Duodenal mucosa (tissue), 2 donors: ENCODE results near the gene HMX1.

Experiments
- H3K27ac ChIP-seq: one replicate; pipeline ENCODE4 v1.7.0; 2013; ENCODE audit warnings: low read depth, low read length
- H3K27me3 ChIP-seq, 2 donors: one replicate each; pipeline ENCODE4 v1.7.0; 2013; ENCODE audit warnings: low read length in 2 of 2, control low read depth in 1 of 2; ENCODE audit not compliant: insufficient read depth in 2 of 2, control insufficient read depth in 1 of 2
- H3K36me3 ChIP-seq, 2 donors: one replicate each; pipeline ENCODE4 v1.7.0; 2013; ENCODE audit warnings: low read length in 2 of 2, control low read depth in 1 of 2; ENCODE audit not compliant: insufficient read depth in 2 of 2, control insufficient read depth in 1 of 2
- H3K4me1 ChIP-seq, 2 donors: one replicate each; pipeline ENCODE4 v1.7.0; 2013; ENCODE audit warnings: low read length in 2 of 2, control low read depth in 1 of 2; ENCODE audit not compliant: insufficient read depth in 2 of 2, control insufficient read depth in 1 of 2
- H3K4me3 ChIP-seq, 2 donors: one replicate each; pipeline ENCODE4 v1.7.0; 2013; ENCODE audit warnings: low read length in 2 of 2, low read depth in 1 of 2
- H3K9ac ChIP-seq, 2 donors: one replicate each; pipeline ENCODE4 v1.7.0; 2013; ENCODE audit warnings: low read length in 2 of 2, low read depth in 1 of 2
- H3K9me3 ChIP-seq, 2 donors: one replicate each; pipeline ENCODE4 v1.7.0; 2013; ENCODE audit warnings: low read length in 2 of 2, control low read depth in 1 of 2; ENCODE audit not compliant: control insufficient read depth in 1 of 2

Gene HMX1

DNA sequence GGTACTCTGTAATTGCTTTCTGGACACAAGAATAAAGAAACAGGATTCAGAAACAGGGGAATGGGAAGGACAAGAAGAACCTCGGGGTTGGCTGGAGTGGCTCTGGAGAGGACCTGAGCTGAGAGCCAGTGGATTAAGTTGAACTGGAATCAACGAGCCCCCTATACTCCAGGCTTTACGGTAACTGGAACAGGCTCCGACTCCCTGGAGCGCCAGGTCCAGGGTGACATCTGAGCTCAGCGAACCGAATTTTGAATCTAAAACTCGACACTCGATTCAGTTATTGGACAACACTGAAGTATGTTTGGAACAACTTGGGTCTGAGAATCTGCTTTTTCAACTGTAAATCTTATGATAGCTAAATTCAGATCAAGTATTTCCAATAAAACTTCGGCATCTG, 23.9 kb downstream of the HMX1 start:
- H3K4me1 ChIP-seq: no peaks in the 10 kb centered on the region
- H3K27me3 ChIP-seq: peaks cover 7 to 9% of the 10 kb centered on the region in 2 donors
- H3K9ac ChIP-seq: no peak overlapping the region
- no peak overlapping the region for H3K4me3 ChIP-seq
- H3K36me3 ChIP-seq: no peaks in the 10 kb centered on the region
- no peak overlapping the region for H3K27ac ChIP-seq
- H3K9me3 ChIP-seq: no peaks in the 10 kb centered on the region

DNA sequence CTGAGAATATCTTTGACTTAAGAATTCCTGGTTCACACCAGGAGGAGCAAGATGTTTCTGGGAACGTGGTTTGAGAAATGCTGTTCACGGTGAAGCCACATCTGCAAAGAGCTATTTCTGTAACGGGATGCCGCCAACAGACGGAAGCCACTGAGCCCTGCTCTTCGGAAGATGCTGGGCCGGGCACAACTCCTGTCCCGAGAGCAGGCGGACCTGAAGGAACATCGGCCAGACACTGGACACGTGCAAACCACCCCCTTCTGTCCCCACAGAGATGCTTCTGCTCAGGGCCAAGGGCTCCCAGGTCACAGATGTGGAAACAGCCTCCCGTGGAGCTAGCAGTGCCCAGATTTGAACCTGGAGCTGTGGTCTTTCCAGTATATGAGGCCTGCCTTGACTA, 24.3 kb downstream of the HMX1 start:
- Histone ChIP-seq H3K4me1 (no peaks in the 10 kb centered on the region), H3K36me3 (no peaks in the 10 kb centered on the region), H3K27me3 (peaks cover 7 to 9% of the 10 kb centered on the region in 2 donors), H3K27ac (no peak overlapping the region), H3K4me3 (no peak overlapping the region), H3K9me3 (no peaks in the 10 kb centered on the region), H3K9ac (no peak overlapping the region)

DNA sequence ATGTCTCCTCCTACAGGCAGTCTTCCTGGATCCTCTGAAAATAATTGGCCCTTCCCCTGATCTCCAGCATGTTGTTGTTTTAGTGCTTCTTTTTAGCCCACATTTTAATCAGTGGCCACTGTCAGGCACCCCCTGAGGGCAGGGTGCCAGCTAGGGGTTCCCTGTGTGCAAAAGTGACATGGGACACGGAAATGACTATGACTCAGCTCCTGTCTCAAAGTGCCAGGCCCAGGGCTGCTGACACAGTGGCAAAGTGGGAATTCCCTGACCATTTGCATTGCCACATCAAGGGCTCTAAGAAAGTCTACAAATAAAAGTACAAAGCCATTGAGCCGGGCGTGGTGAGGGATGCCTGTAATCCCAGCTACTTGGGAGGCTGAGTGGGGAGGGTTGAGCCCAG, 24.8 kb downstream of the HMX1 start:
- no peak overlapping the region for H3K27ac ChIP-seq
- no peak overlapping the region for H3K9ac ChIP-seq
- H3K9me3 ChIP-seq: no peaks in the 10 kb centered on the region
- H3K4me3 ChIP-seq: no peak overlapping the region
- H3K36me3 ChIP-seq: no peaks in the 10 kb centered on the region
- H3K4me1 ChIP-seq: no peaks in the 10 kb centered on the region
- H3K27me3 ChIP-seq: peaks cover 7 to 9% of the 10 kb centered on the region in 2 donors

DNA sequence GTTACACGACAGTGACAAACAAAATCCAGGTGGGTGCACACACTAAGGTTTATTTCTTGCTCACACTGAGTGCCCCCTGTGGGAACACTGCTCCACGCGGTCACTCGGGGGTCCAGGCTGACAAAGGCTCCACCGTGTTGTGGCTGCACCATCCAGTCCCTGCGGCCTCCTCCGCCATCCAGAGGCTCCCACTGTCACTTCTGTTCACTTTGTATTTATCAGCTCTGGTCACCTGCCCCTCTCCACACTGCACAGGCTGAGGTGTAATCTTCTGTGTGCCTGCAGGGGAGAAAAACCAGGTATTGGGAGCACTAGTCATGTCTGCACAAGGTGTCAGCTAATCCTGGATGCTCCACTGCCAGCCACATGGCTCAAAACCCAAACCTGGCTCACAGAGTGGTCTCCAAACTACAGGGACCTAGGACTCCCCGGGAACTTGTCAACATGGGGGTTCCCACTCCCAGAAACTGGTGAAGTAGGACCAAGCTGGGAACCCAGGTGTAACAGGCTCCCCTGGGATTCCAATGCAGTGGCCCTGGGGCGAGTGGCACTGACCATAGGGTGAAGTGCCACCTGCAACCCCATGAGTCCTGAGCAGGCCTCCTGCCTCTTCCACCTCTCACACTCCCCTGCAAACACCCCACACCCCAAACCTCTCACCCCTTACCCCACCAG, 25.5 kb downstream of the HMX1 start:
- no peak overlapping the region for H3K27ac ChIP-seq
- H3K4me1 ChIP-seq: no peaks in the 10 kb centered on the region
- no peaks in the 10 kb centered on the region for H3K9me3 ChIP-seq
- H3K27me3 ChIP-seq: peaks cover 7 to 9% of the 10 kb centered on the region in 2 donors
- no peak overlapping the region for H3K9ac ChIP-seq
- H3K4me3 ChIP-seq: no peak overlapping the region
- H3K36me3 ChIP-seq: no peaks in the 10 kb centered on the region

DNA sequence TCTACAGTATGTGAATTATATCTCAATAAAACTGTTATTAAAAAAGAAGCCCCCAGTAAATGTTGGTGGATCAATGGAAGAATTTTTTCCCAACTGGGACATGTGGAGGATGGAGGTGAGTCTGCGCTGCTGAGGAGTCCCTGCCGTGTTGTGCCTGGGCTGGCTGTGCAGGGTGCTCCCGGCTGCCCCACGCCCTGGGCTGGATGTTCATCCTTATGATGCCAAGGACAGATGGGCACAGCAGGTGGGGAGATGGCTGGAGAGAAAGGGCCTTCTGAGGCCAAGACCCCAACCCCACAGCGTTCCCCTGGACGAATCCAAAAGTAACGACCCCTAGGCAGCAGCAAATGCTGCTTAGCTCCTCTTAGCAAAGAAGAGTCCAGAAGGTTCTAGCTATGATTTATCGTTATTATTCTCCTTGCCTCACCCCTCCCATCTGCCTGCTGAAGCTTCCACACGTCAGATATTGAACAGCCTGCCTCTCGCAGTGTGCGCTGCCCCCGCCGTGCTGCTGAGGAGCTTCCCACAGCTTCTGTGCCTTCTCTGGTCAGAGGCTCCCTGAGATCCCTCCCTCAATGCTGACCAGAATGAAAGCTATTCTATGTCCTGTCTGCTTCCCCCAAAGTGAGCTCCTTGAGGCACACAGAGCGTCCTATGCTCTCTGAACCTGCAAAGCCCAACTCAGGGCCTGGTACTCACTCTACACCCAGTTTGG, 26.5 kb downstream of the HMX1 start:
- Histone ChIP-seq H3K9me3 (no peaks in the 10 kb centered on the region), H3K36me3 (no peaks in the 10 kb centered on the region), H3K4me1 (no peaks in the 10 kb centered on the region), H3K27me3 (peaks cover 7 to 9% of the 10 kb centered on the region in 2 donors), H3K4me3 (no peak overlapping the region), H3K27ac (no peak overlapping the region), H3K9ac (no peak overlapping the region)

DNA sequence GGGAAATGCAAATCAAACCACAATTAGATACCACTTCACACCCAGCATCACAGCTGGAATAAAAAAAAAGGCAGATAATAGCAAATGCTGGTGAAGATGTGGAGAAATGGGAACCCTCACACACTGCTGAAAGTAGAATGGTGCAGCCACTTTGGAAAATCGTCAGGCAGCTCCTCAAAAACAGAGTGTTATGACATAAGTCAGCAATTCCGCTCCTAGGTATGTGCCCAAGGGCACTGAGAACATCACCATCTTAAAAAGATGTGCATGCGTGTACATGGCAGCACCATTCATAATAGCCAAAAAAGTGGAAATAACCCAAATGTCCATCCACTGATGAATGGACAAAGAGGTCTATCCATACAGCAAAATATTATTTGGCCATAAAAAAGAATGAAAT, 28.0 kb downstream of the HMX1 start:
- Histone ChIP-seq H3K27me3 (peaks cover 1 to 7% of the 10 kb centered on the region in 2 donors), H3K4me3 (no peak overlapping the region), H3K27ac (no peak overlapping the region)

DNA sequence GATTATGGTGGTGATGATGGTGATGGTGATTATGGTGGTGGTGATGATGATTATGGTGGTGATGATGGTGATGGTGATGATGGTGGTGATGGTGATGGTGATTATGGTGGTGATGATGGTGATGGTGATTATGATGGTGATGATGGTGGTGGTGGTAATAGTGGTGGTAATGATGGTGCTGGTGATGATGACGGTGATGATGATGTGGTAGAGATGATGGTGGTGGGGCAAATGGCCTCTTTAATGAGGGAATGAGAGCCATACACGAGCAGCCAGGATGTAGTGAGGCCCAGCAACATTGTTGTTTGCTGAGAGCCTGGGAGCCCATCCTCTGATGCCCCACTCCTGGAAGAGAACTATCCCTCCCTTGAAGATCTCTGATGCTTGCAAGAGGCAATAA, 29.0 kb downstream of the HMX1 start:
- H3K9ac ChIP-seq: no peak overlapping the region
- H3K9me3 ChIP-seq: no peaks in the 10 kb centered on the region
- no peak overlapping the region for H3K4me3 ChIP-seq
- no peaks in the 10 kb centered on the region for H3K4me1 ChIP-seq
- H3K36me3 ChIP-seq: no peaks in the 10 kb centered on the region
- H3K27ac ChIP-seq: no peak overlapping the region
- H3K27me3 ChIP-seq: peaks cover 0 to 7% of the 10 kb centered on the region in 2 donors

More for the DNA sequence above, 28.0 kb downstream of the HMX1 start:
- no peaks in the 10 kb centered on the region for H3K4me1 ChIP-seq
- H3K9ac ChIP-seq: no peak overlapping the region
- H3K36me3 ChIP-seq: no peaks in the 10 kb centered on the region
- H3K9me3 ChIP-seq: no peaks in the 10 kb centered on the region

DNA sequence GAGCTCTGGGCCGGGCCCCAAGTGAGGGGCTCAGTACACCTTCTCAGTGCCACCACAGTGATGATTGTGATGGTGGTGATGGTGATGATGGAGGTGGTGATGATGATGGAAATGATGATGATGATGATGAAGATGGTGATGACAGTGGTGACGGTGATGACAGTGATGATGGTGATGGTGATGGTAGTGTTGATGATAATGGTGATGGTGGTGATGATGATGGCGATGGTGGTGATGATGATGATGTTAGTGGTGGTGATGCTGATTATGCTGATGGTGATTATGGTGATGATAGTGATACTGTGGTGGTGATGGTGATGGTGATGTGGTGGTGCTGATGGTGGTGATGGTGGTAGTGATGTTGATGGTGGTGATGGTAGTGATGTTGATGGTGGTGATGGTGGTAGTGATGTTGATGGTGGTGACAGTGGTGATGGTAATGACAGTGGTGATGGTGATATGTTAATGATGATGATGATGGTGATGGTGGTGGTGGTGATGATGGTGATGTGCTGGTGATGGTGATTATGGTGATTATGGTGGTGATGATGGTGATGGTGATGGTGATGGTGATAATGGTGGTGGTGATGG, 29.9 kb downstream of the HMX1 start:
- no peak overlapping the region for H3K27ac ChIP-seq
- H3K27me3 ChIP-seq: peaks cover 0 to 7% of the 10 kb centered on the region in 2 donors
- H3K4me3 ChIP-seq: no peak overlapping the region
- H3K9me3 ChIP-seq: no peaks in the 10 kb centered on the region
- no peak overlapping the region for H3K9ac ChIP-seq
- H3K4me1 ChIP-seq: no peaks in the 10 kb centered on the region
- no peaks in the 10 kb centered on the region for H3K36me3 ChIP-seq

DNA sequence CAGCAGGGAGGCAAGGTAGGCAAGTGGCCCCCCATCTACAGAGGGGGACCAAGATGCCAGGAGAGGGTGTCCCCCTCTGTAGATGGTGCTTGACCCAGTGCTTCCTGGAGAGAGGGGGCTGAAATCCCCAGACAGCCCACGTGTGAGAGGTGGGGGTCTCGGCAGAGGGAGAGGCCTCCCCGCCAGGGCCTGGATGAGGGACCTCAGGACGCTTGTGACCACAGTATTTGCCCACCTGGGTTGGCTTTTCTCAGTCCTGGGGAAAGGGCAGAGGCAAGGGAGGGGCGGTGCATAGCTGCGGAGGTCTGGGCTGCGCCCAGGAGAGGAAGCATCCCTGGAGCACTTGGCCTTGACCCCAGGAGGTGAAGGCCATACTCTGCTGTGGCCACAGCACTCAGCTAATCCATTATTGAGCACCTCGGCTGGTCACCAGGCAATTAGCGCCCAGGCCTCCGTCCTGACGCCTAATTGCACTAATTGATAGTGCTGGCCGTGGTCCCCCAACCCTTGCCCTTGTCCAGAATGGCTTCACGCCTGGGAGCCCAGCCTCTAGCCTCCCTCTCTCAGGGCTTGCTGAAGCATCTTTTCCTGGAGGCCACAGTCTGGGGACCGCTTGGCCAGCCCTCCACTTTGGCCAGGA, 30.7 kb downstream of the HMX1 start:
- no peak overlapping the region for H3K4me3 ChIP-seq
- no peak overlapping the region for H3K9ac ChIP-seq
- no peaks in the 10 kb centered on the region for H3K9me3 ChIP-seq
- peaks cover 0 to 3% of the 10 kb centered on the region in 2 donors for H3K27me3 ChIP-seq
- H3K4me1 ChIP-seq: no peaks in the 10 kb centered on the region
- H3K36me3 ChIP-seq: no peaks in the 10 kb centered on the region
- H3K27ac ChIP-seq: no peak overlapping the region
